ENCODE measurements around the gene TRAPPC12.
"Not testable (repeated sequence)": the region's sequence is repeated elsewhere in the genome, so short reads cannot be mapped to it uniquely, and the experiment has no call there.

Gene TRAPPC12

DNA sequence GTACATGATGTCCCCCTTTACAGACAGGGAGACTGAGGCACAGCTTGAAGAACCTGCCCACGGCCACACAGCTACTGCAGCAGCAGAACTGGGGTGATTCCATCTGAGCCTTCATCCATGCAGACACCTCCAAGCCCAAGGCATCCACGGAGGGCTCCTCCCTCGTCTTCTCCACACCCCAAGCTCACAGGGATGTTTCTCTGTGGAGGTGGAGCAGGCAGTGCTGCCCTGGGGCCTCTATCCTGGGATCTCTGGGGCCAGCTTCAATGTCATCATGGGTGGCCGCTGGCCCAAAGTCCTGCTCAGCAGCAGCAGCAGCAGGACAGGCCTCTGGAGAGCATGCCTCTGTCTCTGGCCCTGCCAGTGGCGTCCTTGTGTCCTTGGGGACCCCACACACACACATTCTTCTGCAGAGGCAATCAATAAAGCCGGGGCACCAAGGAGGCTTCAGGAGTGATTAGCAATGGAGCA is 108.6 kb downstream of the TRAPPC12 start:
- no peak for DNase-seq

DNA sequence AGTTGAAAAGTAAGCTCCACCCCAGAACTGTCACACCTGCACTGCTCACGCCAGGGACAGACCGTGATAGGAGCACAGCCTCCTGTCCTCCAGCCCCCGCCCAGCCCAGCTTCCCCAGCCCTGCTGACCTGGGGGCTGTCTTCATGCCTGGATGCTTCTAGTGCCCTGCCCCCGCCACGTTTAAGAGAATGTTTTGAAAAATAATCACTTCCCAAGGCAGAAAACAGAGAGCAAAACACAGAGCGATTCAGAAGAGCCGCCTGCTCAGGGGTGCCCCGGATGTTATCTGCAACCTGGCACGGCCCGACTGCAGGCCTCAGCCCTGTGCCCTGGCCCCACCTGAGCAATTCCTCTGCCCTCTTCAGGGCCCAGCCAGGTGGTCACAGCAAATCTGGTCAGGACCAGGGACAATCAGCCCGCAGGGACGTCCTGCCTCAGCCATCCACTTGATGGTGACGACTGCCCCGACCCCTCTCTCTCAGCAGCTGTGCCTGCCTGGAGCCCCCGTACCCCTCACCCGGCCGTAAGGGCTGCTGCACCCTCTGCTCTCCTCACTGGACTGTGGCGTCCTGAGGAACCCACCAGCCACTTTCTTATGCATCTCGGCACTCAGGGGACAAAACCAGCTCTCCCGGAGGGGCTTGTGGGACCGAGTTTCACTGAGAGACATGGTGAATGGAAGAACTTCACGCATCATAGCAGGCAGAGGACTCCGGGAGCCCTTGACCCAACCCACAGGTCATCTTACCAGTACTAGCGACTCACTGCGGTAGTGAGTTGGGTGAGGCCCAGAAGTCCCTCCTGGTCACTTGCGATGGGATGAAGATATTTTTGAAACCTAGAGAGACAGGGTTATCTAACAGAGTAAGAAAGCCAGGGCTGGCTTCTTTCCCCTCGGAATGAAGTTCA is 109.6 kb downstream of the TRAPPC12 start:
- DNase-seq: no peak

DNA sequence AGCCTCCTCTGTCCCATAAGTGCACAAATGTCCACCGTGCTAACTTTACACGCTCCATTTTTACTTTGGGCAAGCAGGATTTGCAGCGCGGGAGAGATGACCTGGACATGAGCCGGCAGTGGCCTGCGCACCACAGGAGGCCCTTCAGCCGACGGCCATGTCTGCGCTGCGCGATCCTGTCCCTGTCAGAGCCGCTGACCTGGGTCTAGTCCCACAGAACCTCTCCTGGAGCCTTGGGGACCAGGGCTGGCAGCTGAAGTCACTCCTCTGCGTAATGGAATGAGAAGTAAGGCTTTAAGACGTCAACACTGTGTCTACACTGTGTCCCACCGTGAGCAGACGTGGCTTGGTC is 110.2 kb downstream of the TRAPPC12 start:
- DNase-seq: no peak

- DNase-seq: no peak
These were observed 111.0 kb downstream of the TRAPPC12 start for GRCh38 chr2:3490191-3491170.

DNA sequence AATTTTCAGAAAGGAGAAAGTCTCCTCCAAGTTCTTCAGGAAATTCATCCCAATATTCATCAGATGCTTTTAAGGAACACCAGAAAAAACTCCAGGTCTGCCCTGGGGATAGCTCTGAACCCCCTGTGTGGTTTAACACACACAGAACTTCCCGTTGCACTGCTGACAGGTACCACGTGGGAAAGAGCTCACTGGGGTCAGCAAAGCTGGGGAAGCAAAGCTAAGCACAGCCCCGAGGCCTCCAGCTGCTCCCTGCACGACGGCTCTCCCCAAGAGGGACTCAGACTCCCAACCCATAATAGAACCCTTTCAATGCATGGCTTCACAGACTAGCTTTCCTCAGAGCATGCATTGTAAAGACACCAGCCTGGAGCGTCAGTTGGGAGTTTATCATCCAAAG is 111.8 kb downstream of the TRAPPC12 start:
- DNase-seq: no peak

- no peak for DNase-seq
These were observed 112.4 kb downstream of the TRAPPC12 start for GRCh38 chr2:3491716-3492474.

GRCh38 chr2:3492475-3492787 is 112.9 kb downstream of the TRAPPC12 start:
- not testable (repeated sequence) for DNase-seq

DNA sequence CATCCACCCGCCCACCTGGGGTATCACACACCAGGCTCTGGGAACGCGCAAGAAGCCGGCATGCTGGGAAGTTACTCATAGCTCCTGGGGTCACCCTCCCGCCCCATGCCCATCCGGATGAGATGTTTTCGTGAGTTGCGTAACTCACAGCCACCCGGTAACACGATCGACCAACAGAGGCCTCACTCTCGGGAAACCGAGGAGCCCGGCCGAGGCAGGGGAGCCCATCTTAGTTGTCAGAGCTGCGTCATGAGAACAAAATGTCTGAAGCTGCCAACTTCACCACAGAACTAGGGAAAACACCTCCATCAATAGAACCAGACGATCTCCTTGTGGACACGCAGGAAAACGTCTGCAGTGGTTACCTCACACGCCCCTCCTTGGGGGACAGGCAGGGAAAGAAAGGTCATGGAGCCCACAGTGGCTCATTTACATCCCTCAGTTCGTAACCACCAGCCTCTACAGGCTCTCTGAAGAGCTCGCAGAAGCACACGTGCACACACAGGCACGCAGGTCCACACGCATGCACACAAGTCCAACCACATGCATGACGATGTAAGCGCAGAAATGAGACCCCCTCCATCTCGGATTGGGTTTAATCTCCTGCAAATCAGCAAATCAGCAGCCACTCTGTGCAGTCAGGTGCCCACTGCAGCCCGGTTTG is 113.6 kb downstream of the TRAPPC12 start:
- no peak for DNase-seq

- no peak for DNase-seq
These were observed 114.1 kb downstream of the TRAPPC12 start for GRCh38 chr2:3493615-3494007.

DNA sequence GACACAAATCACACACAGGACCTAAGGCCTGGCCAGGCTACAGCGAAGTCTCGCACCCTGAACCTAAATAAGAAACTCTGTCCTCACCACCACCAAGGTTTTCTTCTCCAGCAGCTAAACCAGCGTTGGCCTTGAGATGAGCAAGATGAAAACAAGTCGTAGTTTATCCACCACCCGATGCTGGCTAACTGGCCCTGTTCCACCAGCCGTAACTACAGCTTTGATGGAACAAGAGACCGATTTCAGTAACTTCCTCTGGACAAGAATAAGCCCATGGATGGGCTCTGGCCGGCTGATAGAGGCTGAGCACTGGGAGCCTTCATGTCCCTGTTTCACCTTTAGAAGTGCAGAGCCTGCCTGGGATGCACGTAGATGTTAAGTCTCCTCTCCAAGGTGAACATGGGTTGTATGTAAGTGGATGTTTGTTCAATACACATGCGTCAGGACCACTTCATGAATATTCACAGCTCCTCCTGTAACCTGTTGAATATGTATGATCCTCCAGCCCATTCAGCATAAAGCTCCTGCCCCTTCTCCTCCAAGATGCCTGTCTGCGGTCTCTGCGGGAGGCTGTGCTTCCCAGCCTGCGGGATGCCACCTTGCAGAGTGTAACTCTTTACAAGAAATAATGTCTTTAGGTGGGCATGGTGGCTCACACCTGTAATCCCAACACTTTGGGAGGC is 115.6 kb downstream of the TRAPPC12 start:
- no peak for DNase-seq

DNA sequence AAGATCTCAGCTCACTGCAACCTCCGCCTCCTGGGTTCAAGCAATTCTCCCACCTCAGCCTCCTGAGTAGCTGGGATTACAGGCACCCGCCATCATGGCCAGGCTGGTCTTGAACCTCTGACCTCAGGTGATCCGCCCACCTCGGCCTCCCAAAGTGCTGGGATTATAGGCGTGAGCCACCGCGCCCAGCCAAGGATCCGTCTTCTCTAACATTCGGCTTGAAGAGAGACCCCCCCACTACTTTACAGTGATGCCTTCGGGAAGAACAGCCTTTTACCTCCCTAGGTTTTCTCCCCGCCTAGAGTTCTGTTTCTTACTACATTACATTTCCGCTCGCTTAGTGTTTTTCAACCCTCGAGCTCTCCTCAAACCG is 117.2 kb downstream of the TRAPPC12 start:
- not testable (repeated sequence) for DNase-seq

GRCh38 chr2:3498783-3499394 is 119.4 kb downstream of the TRAPPC12 start:
- DNase-seq: no peak

GRCh38 chr2:3500326-3500899 is 120.9 kb downstream of the TRAPPC12 start:
- DNase-seq: no peak

- DNase-seq: no peak
These were observed 123.6 kb downstream of the TRAPPC12 start for GRCh38 chr2:3503046-3503445.

- DNase-seq: no peak
These were observed 124.0 kb downstream of the TRAPPC12 start for GRCh38 chr2:3503483-3503882.

- DNase-seq: no peak
These were observed 125.2 kb downstream of the TRAPPC12 start for GRCh38 chr2:3504741-3505140.

DNA sequence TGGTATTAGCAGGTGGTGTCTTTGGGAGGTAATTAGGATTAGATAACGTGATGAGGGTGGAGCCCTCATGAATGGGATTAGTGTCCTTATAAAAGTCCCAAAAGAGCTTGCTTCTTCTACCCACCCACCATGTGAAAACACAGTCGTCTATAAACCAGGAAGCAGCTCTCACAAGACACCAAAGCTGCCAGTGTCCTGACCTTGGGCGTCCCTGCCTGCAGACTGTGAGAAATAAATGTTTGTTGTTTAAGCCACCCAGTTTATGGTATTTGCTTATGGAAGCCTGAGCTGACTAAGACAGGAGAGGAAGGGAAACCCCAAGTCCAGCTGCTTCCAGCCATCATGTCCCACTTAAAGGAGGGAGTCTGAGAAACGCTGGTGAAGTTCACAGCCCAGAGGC is 126.3 kb downstream of the TRAPPC12 start:
- no peak for DNase-seq

- DNase-seq: no peak
These were observed 132.6 kb downstream of the TRAPPC12 start for GRCh38 chr2:3512086-3512485.

- DNase-seq: no peak
These were observed 133.7 kb downstream of the TRAPPC12 start for GRCh38 chr2:3513026-3513810.

DNA sequence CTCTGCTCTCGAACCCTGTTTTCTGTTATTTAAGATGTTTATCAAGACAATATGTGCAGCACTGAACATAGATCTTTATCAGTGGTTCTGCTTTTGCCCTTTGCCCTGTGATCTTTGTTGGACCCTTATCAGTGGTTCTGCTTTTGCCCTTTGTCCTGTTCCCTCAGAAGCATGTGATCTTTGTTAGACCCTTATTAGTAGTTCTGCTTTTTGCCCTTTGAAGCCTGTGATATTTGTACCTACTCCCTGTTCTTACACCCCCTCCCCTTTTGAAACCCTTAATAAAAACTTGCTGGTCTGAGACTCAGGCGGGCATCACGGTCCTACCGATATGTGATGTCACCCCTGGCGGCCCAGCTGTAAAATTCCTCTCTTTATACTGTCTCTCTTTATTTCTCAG is 135.9 kb downstream of the TRAPPC12 start:
- DNase-seq: not testable (repeated sequence)

All from KG1 (cell line).